K562 (cell line): ENCODE measurements around the gene IFI30. TPM values are rescaled to one million over a fixed set of nuclear protein-coding genes. Genes with fewer than 3 reads are reported as not detected.

Experiments used
- BRCA1 ChIP-seq, 2 experiments: fragments of 450-650 bp in 1 of 2; sonication (generic) in 1 of 2; formaldehyde crosslinking in 1 of 2; IDR thresholded peaks; 2 replicates each; pipeline versions ENCODE4 v1.5.0 to v1.6.1; 2017 to 2020; ENCODE audit warnings: mild to moderate bottlenecking in 1 of 2, missing genetic modification reagents in 1 of 2
- CTBP1 ChIP-seq: fragments of 450-650 bp; IDR thresholded peaks from 2 replicates; pipeline ENCODE4 v1.6.1; 2016; ENCODE audit warnings: borderline replicate concordance
- HMGN3 ChIP-seq: IDR thresholded peaks from 2 replicates; pipeline ENCODE4 v1.6.1; 2011; ENCODE audit warnings: borderline replicate concordance, low read depth, mild to moderate bottlenecking, mixed read lengths, low read length; ENCODE audit not compliant: insufficient read length; ENCODE audit errors: extremely low read depth
- MNT ChIP-seq, 2 experiments: fragments of 450-650 bp; conservative IDR thresholded peaks; 2 replicates each; pipeline ENCODE4 v1.6.1; 2017; ENCODE audit warnings: mild to moderate bottlenecking in 2 of 2, moderate library complexity in 2 of 2
- RB1 ChIP-seq: fragments of 450-650 bp; IDR thresholded peaks from 2 replicates; pipeline ENCODE4 v1.6.1; 2017; ENCODE audit warnings: low read depth, mild to moderate bottlenecking
- RBBP5 ChIP-seq: fragments of 200-600 bp; sonication (generic); IDR thresholded peaks from 2 replicates; pipeline ENCODE4 v1.6.1; 2012; ENCODE audit warnings: borderline replicate concordance, mild to moderate bottlenecking, low read length, control low read depth, inconsistent platforms; ENCODE audit not compliant: insufficient read depth, poor library complexity, severe bottlenecking
- SIN3A ChIP-seq, 2 experiments: fragments of 150-350 bp in 1 of 2; IDR thresholded peaks; 2 replicates each; pipeline ENCODE4 v1.6.1; 2011 to 2016; ENCODE audit warnings: borderline replicate concordance in 2 of 2, low read depth in 2 of 2, low read length in 2 of 2, mild to moderate bottlenecking in 2 of 2, moderate library complexity in 2 of 2; ENCODE audit not compliant: control insufficient read depth in 1 of 2
- TBP ChIP-seq: optimal IDR thresholded peaks from 2 replicates; pipeline ENCODE3; 2011; ENCODE audit warnings: low read depth, low read length, improper control_type of control experiment
- TOE1 ChIP-seq, 2 experiments: fragments of 450-650 bp in 1 of 2; sonication (generic) in 1 of 2; formaldehyde crosslinking in 1 of 2; IDR thresholded peaks; 2 replicates each; pipeline versions ENCODE4 v1.7.1 to v1.8.0; 2016 to 2022; ENCODE audit warnings: borderline replicate concordance in 2 of 2, mild to moderate bottlenecking in 2 of 2, antibody characterized with exemption in 1 of 2, inconsistent platforms in 1 of 2, low read depth in 1 of 2, missing genetic modification reagents in 1 of 2, moderate library complexity in 1 of 2
- VEZF1 ChIP-seq: fragments of 200-800 bp; sonication (Bioruptor generic); IDR thresholded peaks from 2 replicates; pipeline ENCODE4 v1.6.1; 2017; ENCODE audit warnings: missing genetic modification characterization, missing compliant biosample characterization
- YY1 ChIP-seq, 3 experiments: IDR thresholded peaks; 2 replicates each; pipeline ENCODE4 v1.6.1; 2011; ENCODE audit warnings: low read length in 2 of 3, mild to moderate bottlenecking in 2 of 3, moderate library complexity in 2 of 3, borderline replicate concordance in 1 of 3, control low read depth in 1 of 3, low read depth in 1 of 3; ENCODE audit not compliant: insufficient read depth in 3 of 3, insufficient replicate concordance in 2 of 3, control insufficient read depth in 1 of 3, insufficient read length in 1 of 3; ENCODE audit errors: extremely low read depth in 1 of 3
- ZBTB7A ChIP-seq: IDR thresholded peaks from 2 replicates; pipeline ENCODE4 v1.6.1; 2011; ENCODE audit warnings: low read depth, mild to moderate bottlenecking, low read length, moderate library complexity, borderline replicate concordance; ENCODE audit not compliant: control insufficient read depth
- ZBTB9 ChIP-seq: fragments of 450-650 bp; formaldehyde crosslinking; IDR thresholded peaks from 2 replicates; pipeline ENCODE4 v1.4.0; 2020; ENCODE audit warnings: mild to moderate bottlenecking, moderate library complexity
- ZFPM2 ChIP-seq: fragments of 250-450 bp; sonication (Bioruptor Pico); IDR thresholded peaks from 2 replicates; pipeline ENCODE4 v1.5.1; 2022; ENCODE audit warnings: mild to moderate bottlenecking
- ZFX ChIP-seq: sonication (generic); formaldehyde crosslinking; IDR thresholded peaks from 2 replicates; pipeline ENCODE4 v1.8.0; 2022; ENCODE audit warnings: mild to moderate bottlenecking, missing genetic modification reagents, moderate library complexity
- ZNF224 ChIP-seq: sonication (generic); formaldehyde crosslinking; IDR thresholded peaks from 2 replicates; pipeline ENCODE4 v1.8.0; 2022; ENCODE audit warnings: mild to moderate bottlenecking, missing genetic modification reagents
- ZNF398 ChIP-seq: fragments of 250-450 bp; sonication (Bioruptor Pico); IDR thresholded peaks from 2 replicates; pipeline ENCODE4 v1.8.0; 2021; ENCODE audit warnings: moderate library complexity, mild to moderate bottlenecking, inconsistent platforms
- ZSCAN29 ChIP-seq: fragments of 450-650 bp; IDR thresholded peaks from 2 replicates; pipeline ENCODE4 v1.6.1; 2017
- polyA plus RNA-seq, 8 experiments: library from polyadenylated mRNA; depleted of rRNA in 4 of 8; stranded (reverse) in 5 of 8; unstranded in 3 of 8; fragments of >200 nt; fragmentation: Nextera tagmentation in 2 of 8; fragmentation: Illumina TruSeq in 1 of 8; extraction: Ambion mirVana in 2 of 8; extraction: Trizol in 1 of 8; gene quantifications; 2 replicates each; pipeline versions ENCODE4 v1.2.1 to v1.2.3, GENCODE V29; 2011 to 2014; ENCODE audit warnings: inconsistent platforms in 1 of 8, missing spikeins in 1 of 8
- total RNA-seq, 7 experiments: library from RNA; depleted of rRNA in 6 of 7; stranded (reverse); fragments of >200 nt in 6 of 7; fragmentation: Illumina TruSeq in 2 of 7; extraction: Trizol in 2 of 7; gene quantifications; 2 replicates each; pipeline versions ENCODE4 v1.2.1 to v1.2.3, GENCODE V29; 2011 to 2021; ENCODE audit warnings: low replicate concordance in 1 of 7

The IFI30 gene
- total and polyA plus RNA-seq, 9 of the 15 experiments (the other 6 are each of a cell fraction or from before 2014, with no cell fraction given) = 63.7 to 430 (median 109) TPM

GRCh38 chr19:18153556-18154134 lies 20.0 kb upstream of the IFI30 start (continued):
- TF ChIP-seq VEZF1 (CRISPR knock-in tag) (peak; percentile 69), YY1 (IDR thresholded peaks at IDR 0.05; ENCODE audit: borderline replicate concordance in 1 of 3, control insufficient read depth in 1 of 3, extremely low read depth in 1 of 3, insufficient read depth in 3 of 3, insufficient read length in 1 of 3, insufficient replicate concordance in 2 of 3, low read depth in 1 of 3, low read length in 2 of 3) (peak in 1 of 3 experiments; percentile 7), ZSCAN29 (peak; percentile 95), RB1 (0 out of 2 replicates have a peak, but pooled peaks have one; percentile 12), CTBP1 (peak; percentile 11; the same call in 1 of the 2 replicates), TOE1 (IDR thresholded peaks at IDR 0.05; ENCODE audit: borderline replicate concordance) (0 out of 2 replicates have a peak, but pooled peaks have one; percentile 7), TOE1 (CRISPR knock-in tag; IDR thresholded peaks at IDR 0.05; ENCODE audit: borderline replicate concordance, low read depth) (no peak), ZFPM2 (no peak), ZNF398 (CRISPR knock-in tag) (no peak), ZNF224 (no peak), BRCA1 (IDR thresholded peaks at IDR 0.05) (no peak), BRCA1 (CRISPR knock-in tag; IDR thresholded peaks at IDR 0.05) (0 out of 2 replicates have a peak, but pooled peaks have one; percentile 51), HMGN3 (peak; percentile 1), TBP (no peak), RBBP5 (peak; percentile 30), MNT (conservative IDR thresholded peaks at IDR 0.05) (peak in 1 of 2 experiments; percentile 27; a peak in 1 of 4 replicates), SIN3A (IDR thresholded peaks at IDR 0.05; ENCODE audit: borderline replicate concordance in 2 of 2, control insufficient read depth in 1 of 2, low read depth in 2 of 2, low read length in 2 of 2) (peak; percentile 7 to 11; a peak in 1 of 4 replicates), ZBTB9 (no peak), ZFX (CRISPR knock-in tag) (0 out of 2 replicates have a peak, but pooled peaks have one; percentile 10), ZBTB7A (0 out of 2 replicates have a peak, but pooled peaks have one; percentile 36)
